GM18519 (cell line): ENCODE results near the gene SPNS3.
A peak's percentile ranks its signal among the peaks of the same experiment; 100 is the strongest.

ENCODE experiments used
- ATAC-seq: cut with Tn5 transposase; IDR thresholded peaks from one replicate; pipeline ENCODE4 v1.9.1; 2021; ENCODE audit warnings: mild to moderate bottlenecking, moderate library complexity; ENCODE audit not compliant: unreplicated experiment, low FRiP score

SPNS3 gene

DNA sequence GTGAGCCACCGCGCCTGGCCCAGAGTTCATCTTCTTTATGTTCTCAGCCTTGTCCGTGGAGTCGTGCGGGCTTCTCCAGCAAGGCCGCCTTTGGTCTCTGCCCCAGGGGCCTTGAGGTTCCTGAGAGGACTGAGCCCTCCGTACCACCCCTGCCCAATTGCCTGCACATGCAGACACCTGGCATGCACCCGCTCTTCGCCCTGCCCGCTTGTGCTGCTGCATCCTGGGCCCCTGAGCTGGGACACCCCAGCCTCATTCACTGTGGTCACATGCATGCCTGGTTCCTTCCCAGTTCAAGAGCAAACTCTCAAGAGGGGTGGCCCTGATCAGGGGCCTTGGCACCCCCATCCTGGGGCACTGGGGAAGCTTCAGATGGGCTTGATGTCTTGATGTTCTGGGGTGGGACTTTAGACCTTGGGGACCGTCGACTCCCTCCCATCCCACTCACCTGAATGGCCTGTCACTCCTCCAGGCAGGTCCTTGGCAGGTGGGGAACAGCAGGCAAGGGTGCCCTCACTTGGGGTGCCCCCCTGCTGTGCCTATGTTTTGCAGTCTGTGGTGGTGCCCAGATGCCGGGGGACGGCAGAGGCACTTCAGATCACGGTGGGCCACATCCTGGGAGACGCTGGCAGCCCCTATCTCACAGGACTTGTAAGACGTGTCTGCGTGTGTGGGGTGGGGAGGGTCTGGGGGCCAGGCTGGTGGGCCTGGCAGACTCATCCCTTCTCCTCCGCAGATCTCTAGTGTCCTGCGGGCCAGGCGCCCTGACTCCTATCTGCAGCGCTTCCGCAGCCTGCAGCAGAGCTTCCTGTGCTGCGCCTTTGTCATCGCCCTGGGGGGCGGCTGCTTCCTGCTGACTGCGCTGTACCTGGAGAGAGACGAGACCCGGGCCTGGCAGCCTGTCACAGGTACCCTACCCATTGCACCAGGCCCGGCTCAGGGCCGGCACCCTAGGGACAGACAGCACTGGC, 52.2 kb downstream of the SPNS3 start:
- ATAC-seq: no peak

- ATAC-seq: no peak
Measured at GRCh38 chr17:4487296-4487695, 53.6 kb downstream of the SPNS3 start.

DNA sequence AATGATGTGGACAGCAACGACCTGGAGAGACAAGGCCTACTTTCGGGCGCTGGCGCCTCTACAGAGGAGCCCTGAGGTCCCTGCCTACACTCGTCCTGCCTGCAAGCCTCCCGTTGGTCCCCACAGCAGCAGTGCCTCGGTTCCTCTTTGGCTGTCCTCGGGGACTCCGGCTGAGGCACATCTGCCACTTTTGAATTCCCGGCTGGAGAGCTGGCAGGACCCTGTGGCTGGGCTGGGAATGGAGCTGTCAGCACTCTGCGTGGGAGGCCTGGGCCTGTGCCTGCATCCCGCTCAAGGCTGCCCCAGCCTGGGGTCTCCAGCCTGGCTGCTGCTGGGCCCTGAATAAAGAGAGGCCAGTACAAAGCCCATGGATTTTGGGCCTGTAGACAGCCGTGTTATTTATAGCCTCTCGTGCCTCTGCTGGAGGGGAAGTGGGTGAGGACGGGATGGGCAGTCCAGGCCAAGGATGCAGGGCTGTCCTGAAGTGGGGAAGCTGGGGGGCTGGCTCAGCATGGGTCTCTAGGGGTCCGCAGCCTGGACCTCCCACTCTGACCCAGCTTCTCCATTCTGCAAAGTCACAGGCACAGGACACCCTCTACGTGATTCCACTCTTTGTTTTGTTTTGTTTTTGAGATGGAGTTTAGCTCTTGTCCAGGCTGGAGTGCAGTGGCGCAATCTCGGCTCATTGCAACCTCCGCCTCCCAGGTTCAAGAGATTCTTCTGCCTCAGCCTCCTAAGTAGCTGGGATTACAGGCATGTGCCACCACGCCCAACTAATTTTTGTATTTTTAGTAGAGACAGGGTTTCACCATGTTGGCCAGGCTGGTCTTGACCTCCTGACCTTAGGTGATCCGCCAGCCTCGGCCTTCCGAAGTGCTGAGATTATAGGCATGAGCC, 54.3 kb downstream of the SPNS3 start:
- no peak for ATAC-seq

DNA sequence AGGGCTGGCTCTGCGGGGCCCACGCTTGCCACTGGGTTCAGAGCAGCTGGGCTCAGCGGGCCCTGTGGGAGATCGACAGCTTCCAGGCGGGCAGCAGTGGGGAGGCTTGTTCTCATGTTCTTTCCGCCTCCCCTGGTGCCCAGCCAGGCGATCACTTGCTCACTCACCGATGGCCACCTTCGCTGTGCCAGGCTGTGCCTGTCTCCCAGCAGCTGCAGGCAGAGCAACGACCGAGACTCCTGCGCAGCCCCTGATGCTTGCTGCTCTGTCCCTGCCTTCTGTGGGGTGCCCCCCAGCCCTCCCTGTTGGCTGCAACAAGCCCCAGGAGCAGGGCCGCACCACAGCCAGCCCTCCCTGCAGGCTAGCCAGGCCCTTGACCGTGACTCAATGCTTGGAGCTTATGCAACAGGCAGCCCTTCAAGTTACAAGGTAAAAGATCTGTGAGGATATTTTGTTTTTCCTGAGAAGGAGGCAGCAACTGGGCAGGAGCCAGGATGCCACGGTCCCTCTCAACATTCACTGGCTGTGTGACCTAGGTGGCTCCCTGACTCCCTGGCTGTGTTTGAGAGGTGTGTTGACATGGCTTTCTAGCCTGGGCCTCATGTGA, 55.4 kb downstream of the SPNS3 start:
- no peak for ATAC-seq

DNA sequence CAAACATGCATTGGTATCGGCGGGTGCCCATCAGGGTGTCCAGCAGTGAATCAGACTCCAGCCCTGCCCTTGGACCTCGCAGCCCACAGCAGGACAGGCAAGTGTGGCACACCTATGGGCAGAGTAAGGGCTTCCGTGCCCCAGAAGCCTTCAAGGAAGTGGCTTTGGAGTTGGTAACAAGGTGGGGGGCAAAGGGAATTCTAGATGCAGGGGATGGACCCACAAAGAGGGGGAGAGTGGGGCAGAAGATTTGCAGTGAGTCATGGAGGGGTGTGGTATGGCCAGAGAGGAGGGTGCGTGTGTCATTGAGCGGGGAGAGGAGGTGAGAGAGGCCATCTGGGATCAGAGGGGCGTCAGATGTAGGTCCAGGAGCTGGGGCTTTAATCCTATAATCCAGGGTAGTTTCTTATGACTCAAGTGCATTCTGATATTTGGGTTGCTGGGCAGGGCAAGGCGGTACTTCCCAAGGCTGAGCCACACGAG, 56.4 kb downstream of the SPNS3 start:
- ATAC-seq: no peak

DNA sequence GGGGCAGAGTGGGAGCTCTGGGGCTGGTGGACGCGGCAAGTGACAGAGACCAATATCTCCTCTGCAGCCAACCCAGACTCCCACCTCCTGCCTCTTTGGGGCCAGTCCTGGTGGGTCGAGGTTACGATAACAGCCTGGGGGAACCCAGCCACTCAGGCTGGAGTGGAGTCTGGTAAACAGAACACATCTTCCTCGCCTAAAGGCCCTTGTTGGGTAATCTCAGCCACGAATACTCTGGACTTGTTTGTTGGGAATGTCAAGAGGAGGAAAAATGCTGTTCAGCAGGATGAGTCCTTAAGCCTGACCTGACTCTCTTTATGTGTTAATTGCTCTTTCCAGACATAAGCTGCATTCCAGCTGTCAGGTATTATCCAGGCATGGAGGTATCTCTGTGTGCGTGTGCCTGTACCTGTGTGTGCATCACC, 56.9 kb downstream of the SPNS3 start:
- ATAC-seq: no peak

DNA sequence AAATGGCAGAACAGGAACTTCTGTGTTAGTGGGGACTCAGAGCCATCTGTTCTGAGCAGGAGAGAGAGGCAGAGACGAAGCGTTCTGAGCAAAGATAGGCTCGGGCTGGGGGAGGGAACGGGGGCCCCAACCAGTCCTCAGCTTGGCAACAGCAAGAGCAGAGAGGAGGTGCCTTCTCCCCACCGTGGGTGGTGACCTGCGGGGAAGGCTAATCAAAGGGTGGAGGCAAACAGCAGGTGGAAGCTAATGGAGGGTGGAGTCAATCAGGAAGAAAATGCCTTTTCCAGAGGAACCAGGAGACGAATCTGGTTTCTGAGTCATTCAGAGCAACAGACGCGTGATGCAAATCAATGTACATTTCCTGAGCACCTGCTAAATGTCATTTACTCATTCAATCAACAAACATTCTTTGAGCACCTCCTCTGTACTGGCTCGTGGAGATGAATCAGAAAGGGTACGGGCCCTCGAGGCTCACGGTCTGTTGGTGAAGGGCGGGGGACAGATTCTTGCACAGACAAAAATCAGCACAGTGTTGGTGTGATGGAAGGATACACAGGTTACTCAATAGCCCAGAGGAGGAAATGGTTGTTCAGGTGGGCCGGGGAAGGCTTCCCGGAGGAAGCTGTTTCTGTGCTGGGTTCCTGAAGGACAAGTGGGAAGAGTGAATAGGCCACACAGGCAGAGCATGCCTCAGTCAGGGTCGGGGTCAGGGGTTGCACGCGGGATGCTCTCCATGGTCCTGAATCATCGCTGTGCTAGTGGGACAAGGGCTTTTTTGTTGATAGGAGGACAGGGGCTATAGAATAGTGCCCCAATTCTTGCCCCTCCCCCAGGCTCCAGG, 59.2 kb downstream of the SPNS3 start:
- no peak for ATAC-seq

DNA sequence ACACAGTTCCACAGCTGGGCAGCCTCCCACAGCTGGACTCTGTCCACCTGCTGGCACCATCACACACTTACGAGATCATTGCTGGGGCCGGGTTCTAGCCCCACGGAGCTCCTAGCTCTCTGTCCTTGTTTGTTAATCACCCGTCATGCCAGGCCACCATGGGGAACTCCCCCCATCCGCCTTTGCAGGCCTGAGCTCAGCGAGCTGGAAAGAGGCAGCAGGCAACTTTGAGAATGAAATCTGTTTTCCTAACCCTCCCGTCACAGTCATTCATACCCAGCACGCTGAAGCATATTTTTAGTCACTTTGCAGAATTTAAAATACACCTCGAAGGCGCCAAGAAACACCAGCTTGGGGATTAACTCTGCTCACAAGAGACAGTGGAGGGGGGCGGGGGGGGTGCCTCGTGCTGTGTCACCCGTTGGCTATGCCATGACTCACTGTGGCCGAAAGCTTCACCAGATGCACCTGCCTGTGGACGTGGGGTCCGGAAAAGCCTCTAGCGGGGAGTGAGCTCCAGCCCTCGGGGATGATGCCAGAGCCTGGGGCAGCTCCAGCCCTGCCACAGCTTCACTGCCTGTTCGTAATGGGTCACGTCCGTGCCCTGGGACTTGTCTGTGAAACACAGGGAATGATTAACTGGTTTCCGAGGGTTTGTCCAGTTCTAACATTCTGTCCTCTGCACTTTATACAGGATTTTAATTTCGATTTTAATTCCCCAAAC, 63.5 kb downstream of the SPNS3 start:
- no peak for ATAC-seq

DNA sequence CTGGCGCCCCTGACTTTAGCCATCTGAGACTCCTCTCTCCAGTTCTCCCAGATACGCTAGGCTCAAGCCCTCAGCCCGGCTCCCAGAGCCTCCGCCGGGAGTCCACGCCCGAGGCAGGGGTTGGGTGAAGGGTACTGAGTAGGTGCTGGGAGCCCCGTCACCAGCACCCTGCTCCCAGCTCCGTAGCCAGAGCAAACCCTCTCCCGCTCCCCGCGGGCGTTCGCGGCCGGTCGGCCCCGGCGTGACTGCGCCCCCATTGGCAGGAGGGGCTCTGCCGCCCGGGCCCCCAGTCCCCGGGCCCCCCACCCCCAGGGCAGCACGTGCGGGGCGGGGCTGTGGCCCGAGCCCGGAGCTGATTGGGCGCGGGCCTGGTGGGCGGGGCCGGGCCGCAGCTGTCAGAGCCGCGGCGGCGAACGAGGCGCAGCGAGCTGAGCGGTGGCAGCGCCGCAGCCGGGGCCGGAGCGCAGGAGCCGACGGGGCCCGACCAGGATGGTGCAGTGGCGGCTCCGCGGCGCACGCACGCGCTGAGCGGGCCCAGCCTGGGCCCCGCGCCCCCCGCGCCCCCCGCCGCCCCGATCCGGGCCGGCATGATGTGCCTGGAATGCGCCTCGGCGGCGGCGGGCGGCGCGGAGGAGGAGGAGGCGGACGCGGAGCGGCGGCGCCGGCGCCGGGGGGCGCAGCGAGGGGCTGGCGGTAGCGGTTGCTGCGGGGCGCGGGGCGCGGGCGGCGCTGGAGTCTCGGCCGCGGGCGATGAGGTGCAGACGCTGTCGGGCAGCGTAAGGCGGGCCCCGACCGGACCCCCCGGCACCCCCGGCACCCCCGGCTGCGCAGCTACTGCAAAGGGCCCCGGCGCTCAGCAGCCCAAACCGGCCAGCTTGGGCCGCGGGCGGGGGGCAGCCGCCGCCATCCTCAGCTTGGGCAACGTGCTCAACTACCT, 65.0 kb downstream of the SPNS3 start, which contains the start of gene SPNS2:
SPNS2 (plus strand) TSS at position 421 of the 937 bp plus-strand sequence; CDS start at position 588, 167 bp downstream.
- ATAC-seq: peak; percentile 54

GRCh38 chr17:4499431-4500190, 65.9 kb downstream of the SPNS3 start:
- ATAC-seq: no peak

GRCh38 chr17:4500191-4500571, 66.4 kb downstream of the SPNS3 start:
- no peak for ATAC-seq

DNA sequence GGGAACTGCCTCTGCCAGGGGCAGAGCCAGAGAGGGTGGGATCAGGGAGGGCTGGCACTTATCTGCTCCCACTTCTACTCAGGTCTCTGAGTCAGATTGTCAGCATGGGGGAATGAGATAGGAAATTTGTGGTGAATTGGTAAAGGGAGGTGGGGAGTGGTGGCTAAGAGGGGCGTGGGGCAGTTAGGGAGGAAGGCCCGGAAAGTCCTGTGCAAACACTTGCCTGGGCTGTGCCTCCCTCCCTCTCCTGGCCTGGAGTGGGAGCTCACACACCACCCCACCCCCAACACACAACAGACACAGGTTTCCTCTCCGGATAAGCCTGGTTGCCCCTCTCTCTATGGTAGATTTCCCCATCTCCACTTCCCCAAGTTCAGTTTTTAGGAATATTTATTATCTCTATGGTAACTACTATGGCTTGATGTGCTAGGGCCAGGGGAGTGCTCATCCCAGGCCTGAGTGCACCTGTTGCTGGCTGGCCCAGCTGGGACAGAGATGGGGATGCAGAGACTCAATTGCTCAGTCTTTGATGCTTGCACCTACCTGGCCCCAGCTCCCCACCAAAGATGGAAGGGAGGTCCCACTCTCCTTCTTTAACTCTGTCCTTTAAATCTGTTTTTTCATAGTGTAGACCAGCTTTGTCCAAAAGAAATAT, 67.7 kb downstream of the SPNS3 start:
- no peak for ATAC-seq

DNA sequence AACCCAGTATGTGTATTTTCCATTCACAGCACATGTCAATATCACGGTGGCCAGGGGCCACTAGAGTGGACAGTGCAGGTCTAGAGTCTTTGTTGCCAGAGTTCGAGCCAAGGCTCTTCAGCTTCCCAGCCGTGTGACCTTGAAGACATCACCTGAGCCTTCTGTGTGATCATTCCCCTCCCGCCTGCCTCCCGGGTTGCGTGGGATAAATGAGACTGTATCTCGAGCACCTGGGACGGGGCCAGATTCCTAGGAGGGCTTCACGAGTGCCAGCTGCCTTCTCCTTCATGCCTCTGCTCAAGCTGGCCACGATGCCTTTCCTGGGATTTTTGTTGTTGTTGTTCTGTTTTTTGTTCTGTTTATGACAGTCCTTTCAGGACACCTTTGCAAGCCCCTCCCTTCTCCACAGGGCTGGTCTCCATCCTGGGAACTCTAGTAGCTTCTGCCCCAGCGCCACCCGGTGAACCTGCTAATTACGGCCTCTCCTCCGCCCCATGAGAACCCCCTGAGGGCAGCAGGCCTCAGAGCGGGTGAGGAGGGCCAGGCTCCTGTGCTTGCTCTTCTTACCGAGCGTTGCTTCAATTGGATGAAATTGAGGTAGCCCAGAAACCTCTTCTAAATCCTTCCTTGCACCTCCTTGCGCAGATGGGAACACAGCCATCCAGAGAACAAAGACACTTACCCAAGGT, 68.9 kb downstream of the SPNS3 start:
- ATAC-seq: no peak

DNA sequence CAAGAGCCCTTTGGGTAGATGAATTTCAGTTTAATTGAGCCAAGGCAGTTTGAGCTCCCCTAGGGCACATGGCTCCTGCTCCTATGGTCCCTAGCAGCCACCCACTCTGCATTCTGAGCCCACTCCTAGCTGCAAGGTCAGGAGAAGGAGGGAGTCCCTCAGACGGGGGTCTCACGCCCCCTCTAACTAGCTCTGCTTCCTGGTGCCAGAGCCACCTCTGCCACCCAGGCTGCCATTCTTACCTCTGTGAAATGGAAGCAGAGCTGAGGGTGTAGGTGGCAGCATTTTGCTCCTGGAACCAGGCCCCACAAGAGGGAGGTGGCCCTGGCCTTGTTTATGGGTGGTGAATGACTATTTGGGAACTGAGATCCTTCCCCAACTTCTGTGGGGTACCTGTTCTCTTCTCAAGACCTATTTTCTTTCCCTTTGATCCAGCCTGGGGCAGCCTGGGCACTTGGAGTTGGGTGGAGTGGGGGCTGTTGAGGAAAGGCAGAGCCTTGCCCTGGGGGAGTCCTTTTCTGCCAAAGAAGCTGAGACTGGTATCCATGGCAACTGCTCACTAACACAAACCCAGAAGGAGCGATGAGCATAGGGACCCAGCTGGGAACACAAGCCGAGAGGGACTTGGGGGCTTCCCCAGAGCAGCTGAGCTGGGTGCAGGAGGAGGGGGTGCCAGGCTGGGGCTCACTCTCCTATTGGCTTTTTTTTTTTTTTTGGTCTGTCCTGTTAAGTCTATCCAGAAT, 69.7 kb downstream of the SPNS3 start:
- no peak for ATAC-seq

DNA sequence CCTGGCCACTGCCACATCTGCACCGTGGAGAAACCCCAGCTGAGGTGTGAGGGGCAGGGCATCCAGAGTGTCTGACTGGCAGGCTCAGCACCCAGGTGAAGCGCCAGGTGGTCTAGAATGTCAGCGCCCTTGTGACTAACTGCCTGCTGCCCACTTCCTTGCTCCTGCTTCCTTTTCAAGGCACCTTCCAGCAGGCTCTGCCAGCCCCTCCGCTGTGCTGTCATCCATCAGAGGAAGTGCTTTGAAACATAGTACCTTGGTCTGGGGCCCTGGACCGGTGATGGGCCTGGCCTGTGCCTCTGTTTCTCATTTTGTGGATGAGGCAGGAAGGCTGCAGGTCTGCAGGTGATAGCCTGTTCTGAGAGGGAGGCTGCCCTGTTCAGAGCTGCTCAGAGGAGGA, 70.4 kb downstream of the SPNS3 start:
- no peak for ATAC-seq

DNA sequence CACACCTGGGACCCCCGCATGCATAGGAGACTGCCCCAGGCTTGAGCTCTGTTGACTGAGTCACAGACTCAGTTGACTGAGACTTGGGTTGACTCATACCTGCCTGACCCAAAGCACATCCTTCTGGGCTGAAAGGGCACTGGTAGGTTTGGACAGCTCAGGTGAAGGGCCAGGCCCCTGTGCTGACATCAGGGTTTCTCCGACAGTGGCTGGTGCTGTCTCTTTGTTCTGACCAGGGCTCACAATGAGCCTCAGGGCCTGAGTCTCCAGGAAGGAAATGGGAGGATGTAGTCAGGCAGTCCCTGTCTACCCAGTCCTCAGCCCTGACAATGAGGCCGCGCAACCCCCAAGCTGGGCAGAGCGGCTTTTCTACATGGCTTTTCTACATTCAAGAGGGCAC, 71.4 kb downstream of the SPNS3 start:
- no peak for ATAC-seq
